Osteoblast (primary cell): ENCODE results near the gene SLC2A2. TPM values are rescaled to one million over a fixed set of nuclear protein-coding genes. Genes with fewer than 3 reads are reported as not detected.

ENCODE experiments used
- DNase-seq: peaks from one replicate; pipeline ENCODE4 v3.0.0; 2011; ENCODE audit warnings: low spot score, mixed read lengths; ENCODE audit not compliant: insufficient read length; ENCODE audit errors: missing footprints
- H2AFZ ChIP-seq: 2 replicates; pipeline ENCODE4 v1.6.0; 2011; ENCODE audit warnings: mild to moderate bottlenecking, low read length
- H3K27ac ChIP-seq: 2 replicates; pipeline ENCODE4 v1.5.1; 2011; ENCODE audit warnings: mild to moderate bottlenecking, low read depth, low read length, moderate library complexity
- H3K27me3 ChIP-seq: 2 replicates; pipeline ENCODE4 v1.6.0; 2012; ENCODE audit warnings: mild to moderate bottlenecking, control low read depth, inconsistent platforms, low read length, moderate library complexity; ENCODE audit not compliant: insufficient read depth
- H3K36me3 ChIP-seq: 2 replicates; pipeline ENCODE4 v1.5.1; 2011; ENCODE audit warnings: mild to moderate bottlenecking, low read length, control low read depth, moderate library complexity; ENCODE audit not compliant: insufficient read depth
- H3K4me1 ChIP-seq: 2 replicates; pipeline ENCODE4 v1.5.1; 2011; ENCODE audit warnings: mild to moderate bottlenecking, low read length, control low read depth, moderate library complexity; ENCODE audit not compliant: insufficient read depth
- H3K4me2 ChIP-seq: 2 replicates; pipeline ENCODE4 v1.6.0; 2011; ENCODE audit warnings: mild to moderate bottlenecking, low read length; ENCODE audit not compliant: insufficient read depth
- H3K4me3 ChIP-seq: fragments of 200-600 bp; sonication (generic); 3 replicates; pipeline ENCODE4 v1.5.1; 2012; ENCODE audit warnings: mild to moderate bottlenecking, low read length, inconsistent platforms; ENCODE audit not compliant: insufficient read depth
- H3K79me2 ChIP-seq: 2 replicates; pipeline ENCODE4 v1.6.0; 2012; ENCODE audit warnings: mild to moderate bottlenecking, low read length, control low read depth, inconsistent platforms; ENCODE audit not compliant: insufficient read depth
- H3K9me3 ChIP-seq: 2 replicates; pipeline ENCODE4 v1.5.1; 2011; ENCODE audit warnings: low read depth, low read length, control low read depth
- H4K20me1 ChIP-seq: 2 replicates; pipeline ENCODE4 v1.6.0; 2012; ENCODE audit warnings: mild to moderate bottlenecking, low read length, control low read depth; ENCODE audit not compliant: insufficient read depth
- CTCF ChIP-seq: IDR thresholded peaks from 2 replicates; pipeline ENCODE4 v1.5.1; 2011; ENCODE audit warnings: mild to moderate bottlenecking, low read depth, low read length, moderate library complexity; ENCODE audit errors: extremely low read depth
- total RNA-seq: library from RNA; depleted of rRNA; stranded (reverse); fragments of >200 nt; gene quantifications from 2 replicates; pipeline ENCODE4 v1.2.3, GENCODE V29; 2012

The SLC2A2 gene
- total RNA-seq, 1 donor = not detected

- no peak for TF ChIP-seq CTCF
- H3K27ac ChIP-seq = peak overlapping the region; percentile 7
- no peaks in the 10 kb centered on the region for H3K79me2 ChIP-seq
- H3K27me3 ChIP-seq = peaks cover 5% of the 10 kb centered on the region
- H3K4me2 ChIP-seq = peak overlapping the region; percentile 24
- H3K9me3 ChIP-seq = no peaks in the 10 kb centered on the region
- no peaks in the 10 kb centered on the region for H3K36me3 ChIP-seq
- no peak overlapping the region for H2AFZ ChIP-seq
- H3K4me1 ChIP-seq = peaks cover 32% of the 10 kb centered on the region
- DNase-seq = no peak
- H4K20me1 ChIP-seq = no peaks in the 10 kb centered on the region
- H3K4me3 ChIP-seq = no peak overlapping the region
Measured at GRCh38 chr3:171055336-171056178, 29.0 kb upstream of the SLC2A2 start.

DNA sequence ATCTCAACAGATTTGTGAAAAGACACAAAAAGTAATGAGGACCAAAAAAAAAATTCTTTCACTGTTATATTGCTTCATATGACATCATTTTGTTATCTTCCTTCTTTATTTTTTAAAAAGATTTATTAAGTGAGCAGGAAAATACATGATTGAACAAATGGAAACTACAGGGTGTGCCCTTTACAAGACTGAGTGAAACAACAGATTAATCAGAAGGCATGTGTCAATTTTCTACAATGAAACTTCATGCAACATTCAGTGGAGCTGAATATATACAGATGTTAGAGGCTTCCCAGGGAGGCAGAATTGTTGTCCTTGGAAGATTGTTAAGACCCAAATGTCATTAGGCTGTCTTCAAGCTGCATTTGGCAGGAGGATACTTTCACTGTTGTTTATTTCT lies 28.4 kb upstream of the SLC2A2 start:
- Histone ChIP-seq H3K4me1 (peaks cover 32% of the 10 kb centered on the region), H3K27me3 (peaks cover 1% of the 10 kb centered on the region), H2AFZ (no peak overlapping the region), H4K20me1 (no peaks in the 10 kb centered on the region), H3K4me3 (no peak overlapping the region), H3K4me2 (peak overlapping the region; percentile 24), H3K79me2 (no peaks in the 10 kb centered on the region), H3K36me3 (no peaks in the 10 kb centered on the region), H3K27ac (peak overlapping the region; percentile 7), H3K9me3 (no peaks in the 10 kb centered on the region)
- no peak for DNase-seq
- no peak for TF ChIP-seq CTCF

- Histone ChIP-seq H3K4me2 (no peak overlapping the region), H3K79me2 (no peaks in the 10 kb centered on the region), H2AFZ (no peak overlapping the region), H3K4me1 (peaks cover 32% of the 10 kb centered on the region), H3K9me3 (no peaks in the 10 kb centered on the region), H3K4me3 (no peak overlapping the region), H3K36me3 (no peaks in the 10 kb centered on the region), H3K27ac (no peak overlapping the region), H4K20me1 (no peaks in the 10 kb centered on the region), H3K27me3 (no peaks in the 10 kb centered on the region)
- TF ChIP-seq CTCF = no peak
- DNase-seq = no peak
Measured at GRCh38 chr3:171054231-171054630, 27.7 kb upstream of the SLC2A2 start.

DNA sequence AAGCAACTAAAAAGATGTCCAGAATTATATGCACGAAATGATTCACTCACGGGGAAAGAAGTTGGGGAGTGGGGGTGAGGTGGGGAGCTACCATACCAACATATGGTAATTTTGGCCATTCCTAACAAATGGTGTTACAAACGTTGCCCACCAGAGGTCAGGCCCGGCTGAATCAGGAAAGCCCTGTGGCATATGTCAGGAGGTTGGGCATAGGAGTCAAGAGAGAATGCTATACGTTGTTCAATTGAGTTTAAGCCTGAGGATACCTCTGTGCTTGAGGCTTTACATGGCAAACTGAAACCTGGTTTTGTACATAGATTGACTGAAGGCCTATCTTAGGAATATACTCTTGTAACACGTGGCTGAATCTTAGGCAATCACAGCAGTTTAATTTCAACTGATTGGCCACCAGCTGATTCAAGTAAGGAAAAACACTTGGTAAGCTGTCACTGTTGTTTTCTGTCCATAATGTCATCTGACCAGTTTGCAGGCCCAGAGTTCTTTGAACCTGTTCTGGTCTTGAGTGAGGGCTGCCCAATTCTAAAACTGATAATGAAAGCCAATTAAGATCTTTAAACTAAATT lies 23.4 kb upstream of the SLC2A2 start:
- no peaks in the 10 kb centered on the region for H4K20me1 ChIP-seq
- peak; percentile 66 for DNase-seq

More for the DNA sequence above, 23.4 kb upstream of the SLC2A2 start:
- peak; percentile 77 for TF ChIP-seq CTCF
- Histone ChIP-seq H3K27ac (no peak overlapping the region), H3K79me2 (no peaks in the 10 kb centered on the region), H2AFZ (peak overlapping the region; percentile 30), H3K4me3 (no peak overlapping the region), H3K36me3 (no peaks in the 10 kb centered on the region), H3K9me3 (no peaks in the 10 kb centered on the region), H3K27me3 (no peaks in the 10 kb centered on the region), H3K4me2 (no peak overlapping the region), H3K4me1 (peaks cover 12% of the 10 kb centered on the region)
